Pulmonary artery endothelial cell (primary cell): ENCODE results near the gene PLEKHG4. TPM values are rescaled to one million over a fixed set of nuclear protein-coding genes. Genes with fewer than 3 reads are reported as not detected.
A peak's percentile ranks its signal among the peaks of the same experiment; 100 is the strongest.

Source experiments
- DNase-seq: peaks from one replicate; pipeline ENCODE4 v3.0.0-alpha.2; 2011; ENCODE audit warnings: low read depth, low spot score
- total RNA-seq: library from RNA; depleted of rRNA; stranded (reverse); fragments of >200 nt; gene quantifications from 2 replicates; pipeline ENCODE4 v1.2.3, GENCODE V29; 2014

PLEKHG4 gene
- total RNA-seq, 1 donor from 2014 or later = 33.2 TPM

GRCh38 chr16:67260426-67261063, 18.8 kb upstream of the PLEKHG4 start:
- DNase-seq = no peak

- no peak for DNase-seq
Measured at GRCh38 chr16:67263201-67263600, 16.1 kb upstream of the PLEKHG4 start.

- no peak for DNase-seq
Measured at GRCh38 chr16:67264277-67264676, 15.1 kb upstream of the PLEKHG4 start.

- no peak for DNase-seq
Measured at GRCh38 chr16:67264866-67265265, 14.5 kb upstream of the PLEKHG4 start.

GRCh38 chr16:67265834-67266233, 13.5 kb upstream of the PLEKHG4 start:
- DNase-seq = no peak

GRCh38 chr16:67268136-67268579, 11.2 kb upstream of the PLEKHG4 start:
- DNase-seq = peak; percentile 87

GRCh38 chr16:67269766-67270165, 9.6 kb upstream of the PLEKHG4 start:
- no peak for DNase-seq

GRCh38 chr16:67270931-67271338, 8.4 kb upstream of the PLEKHG4 start:
- no peak for DNase-seq

- DNase-seq = no peak
Measured at GRCh38 chr16:67271446-67271845, 7.9 kb upstream of the PLEKHG4 start.

- DNase-seq = no peak
Measured at GRCh38 chr16:67275321-67275720, 4.0 kb upstream of the PLEKHG4 start.

GRCh38 chr16:67277294-67277998, 1.9 kb upstream of the PLEKHG4 start:
- DNase-seq = peak; percentile 67

- no peak for DNase-seq
Measured at GRCh38 chr16:67277999-67278772, 1.1 kb upstream of the PLEKHG4 start.

- no peak for DNase-seq
Measured at GRCh38 chr16:67278773-67279295, 498 bp upstream of the PLEKHG4 start.

- no peak for DNase-seq
Measured at GRCh38 chr16:67280090-67281015, 1.0 kb downstream of the PLEKHG4 start.

- no peak for DNase-seq
Measured at GRCh38 chr16:67281536-67282446, 2.5 kb downstream of the PLEKHG4 start.

GRCh38 chr16:67282447-67282805, 3.1 kb downstream of the PLEKHG4 start:
- DNase-seq = no peak

GRCh38 chr16:67283039-67283825, 3.9 kb downstream of the PLEKHG4 start:
- no peak for DNase-seq

GRCh38 chr16:67283826-67284555, 4.7 kb downstream of the PLEKHG4 start:
- no peak for DNase-seq
